GM21825 (cell line): ENCODE results near the gene C11orf52.
"Not testable (repeated sequence)": the region's sequence is repeated elsewhere in the genome, so short reads cannot be mapped to it uniquely, and the experiment has no call there.

Experiments used
- ATAC-seq: cut with Tn5 transposase; IDR thresholded peaks from one replicate; pipeline ENCODE4 v1.9.1; 2021; ENCODE audit warnings: mild to moderate bottlenecking, moderate library complexity; ENCODE audit not compliant: unreplicated experiment

C11orf52 gene

DNA sequence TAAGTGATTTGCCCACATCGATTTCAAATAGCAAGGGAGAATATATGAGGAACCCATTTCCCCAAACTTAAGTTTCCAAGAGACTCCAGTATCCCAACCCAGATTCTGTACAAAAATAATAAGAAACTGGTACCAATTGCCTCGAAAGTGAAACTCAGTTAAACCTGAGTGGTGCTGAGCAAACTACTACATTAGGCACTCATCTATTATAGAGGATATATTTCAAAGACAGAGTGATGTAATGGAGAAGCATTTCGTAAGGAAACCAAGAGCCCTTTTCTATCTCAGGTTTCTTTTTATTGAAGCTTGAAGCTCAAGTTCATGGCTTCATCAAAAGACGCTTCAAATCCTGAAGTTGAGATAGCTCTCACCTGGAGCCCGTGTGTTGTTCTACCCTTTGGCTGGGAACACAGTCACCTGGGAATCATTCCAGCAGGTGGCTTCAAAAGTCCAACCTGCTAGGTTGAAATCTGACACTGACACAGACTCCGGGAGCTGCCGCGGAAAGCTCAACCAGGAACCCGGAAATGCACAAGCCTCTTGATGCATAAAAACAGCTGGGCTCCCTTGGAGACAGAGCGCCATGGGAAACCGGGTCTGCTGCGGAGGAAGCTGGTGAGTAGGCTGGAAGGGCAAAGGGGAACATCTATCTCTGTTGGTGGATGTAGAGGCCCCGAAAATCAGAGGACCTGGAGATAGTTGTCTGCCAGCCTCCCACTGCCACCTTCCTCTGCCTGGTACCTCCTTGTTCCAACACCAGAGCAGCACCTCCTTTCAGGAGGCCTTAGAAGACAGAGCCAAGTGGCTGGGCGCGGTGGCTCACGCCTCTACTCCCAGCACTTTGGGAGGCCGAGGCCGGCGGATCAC lies at the start of gene C11orf52:
Gene C11orf52, plus strand, starts transcription at position 524 of the 867 bp plus-strand sequence. Its CDS starts 60 bp downstream, at position 584.
- ATAC-seq: no peak

GRCh38 chr11:111870113-111870512 lies 48.6 kb upstream of the C11orf52 start:
- no peak for ATAC-seq

DNA sequence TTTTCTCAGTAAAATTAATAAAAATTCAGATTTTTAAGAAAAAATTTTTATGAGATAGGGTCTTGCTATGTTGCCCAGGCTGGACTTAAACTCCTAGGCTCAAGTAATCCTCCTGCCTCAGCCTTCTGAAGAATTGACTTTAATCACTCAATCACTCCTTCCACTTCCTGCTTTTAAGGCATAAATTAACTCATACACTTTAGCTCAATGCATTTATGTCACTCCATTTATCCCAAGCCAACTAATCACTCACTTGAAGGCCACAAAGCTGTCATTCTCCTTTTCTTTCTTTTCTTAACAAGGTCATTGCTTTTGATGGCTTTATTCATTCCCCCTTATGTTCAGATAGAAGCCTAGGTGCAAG lies 48.2 kb upstream of the C11orf52 start:
- ATAC-seq: peak; percentile 14

DNA sequence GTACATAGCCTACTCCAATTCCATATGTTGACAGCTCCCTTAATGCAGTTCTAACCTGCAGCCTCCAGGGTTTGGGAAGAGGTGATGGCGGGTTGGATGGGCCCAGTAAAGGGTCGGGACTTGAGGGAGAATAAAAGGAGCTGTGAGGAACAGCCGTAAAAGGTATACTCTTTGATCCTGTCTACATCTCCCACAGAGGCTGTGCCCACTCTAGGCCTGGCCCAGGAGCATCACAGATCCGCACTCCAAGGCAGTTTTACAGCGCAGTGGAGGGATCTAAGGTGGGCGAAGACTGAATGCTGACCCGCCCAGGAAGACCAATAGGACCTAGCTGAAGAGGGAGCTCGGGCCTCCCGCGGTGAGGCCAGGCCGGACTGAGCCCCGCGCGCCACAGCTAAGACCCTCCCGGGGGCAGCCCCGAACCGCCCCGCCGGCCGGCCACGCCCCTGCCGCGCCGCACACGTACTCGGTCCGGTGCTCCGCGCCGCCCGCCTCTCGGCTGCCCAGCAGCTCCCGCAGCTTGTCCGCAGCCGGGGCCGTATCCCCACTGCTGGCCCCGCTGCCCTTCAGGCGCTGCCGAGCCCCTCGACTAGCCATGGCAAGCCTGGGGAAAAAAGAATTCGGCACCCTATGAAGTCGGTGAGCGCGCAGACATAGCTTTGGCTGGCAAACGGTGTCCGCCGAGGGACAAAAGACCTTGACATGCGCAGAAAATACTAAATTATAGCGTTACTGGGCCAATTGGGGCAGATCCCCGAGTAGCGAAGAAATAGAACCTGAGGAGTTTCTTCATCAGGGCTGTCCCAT lies 47.6 kb upstream of the C11orf52 start, which contains the start of gene ALG9:
Gene ALG9, minus strand, starts transcription at position 696 of the 807 bp plus-strand sequence. Its CDS starts 99 bp downstream, at position 597.
- peak; percentile 81 for ATAC-seq

DNA sequence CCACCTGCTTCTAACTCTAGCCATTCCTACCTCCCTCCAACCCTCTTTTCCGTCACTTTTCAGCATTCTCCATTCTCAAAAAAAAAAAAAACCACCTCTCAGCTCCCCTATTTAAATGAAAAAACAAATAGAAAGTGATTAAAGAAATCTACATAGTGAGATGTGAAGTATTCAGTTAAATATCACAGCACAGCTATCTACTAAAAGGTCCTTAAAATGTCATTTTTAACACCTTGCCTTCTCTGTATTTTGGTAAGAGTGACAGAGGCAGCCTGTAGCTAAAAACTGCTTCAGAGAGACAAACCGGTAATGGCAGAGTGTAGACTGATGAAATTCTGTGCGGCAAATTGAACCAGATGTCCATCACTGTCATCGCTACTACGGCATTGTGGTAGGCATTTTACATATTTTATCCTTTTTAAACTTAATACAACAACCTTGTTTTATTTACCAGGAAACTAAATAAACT lies 47.0 kb upstream of the C11orf52 start:
- no peak for ATAC-seq

DNA sequence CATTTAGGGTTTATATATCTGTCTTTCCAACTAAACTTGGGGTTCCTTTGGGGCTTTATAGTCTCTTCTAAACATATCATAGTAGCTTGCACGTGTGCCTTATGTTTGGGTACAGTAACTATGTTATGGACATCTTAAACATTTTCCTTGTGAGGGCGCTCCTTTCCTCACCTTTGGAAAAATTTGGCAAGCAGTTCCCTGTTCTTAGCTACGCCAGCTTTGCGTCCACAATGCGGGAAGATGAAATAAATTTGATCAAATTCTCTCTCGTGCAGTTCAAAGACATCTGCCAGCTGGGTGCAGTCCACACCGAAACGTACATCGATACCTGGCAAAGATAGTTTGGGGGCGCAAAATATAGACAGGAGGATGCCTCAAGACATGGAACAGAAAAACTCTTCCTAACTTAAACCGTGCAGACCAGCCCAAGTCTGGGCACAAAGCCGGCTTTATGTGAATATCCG lies 40.3 kb upstream of the C11orf52 start:
- ATAC-seq: peak; percentile 11

- ATAC-seq: peak; percentile 78
Measured at GRCh38 chr11:111878849-111879636, 39.7 kb upstream of the C11orf52 start, which contains the start of the genes CFAP68 and FDXACB1. TSS of gene CFAP68 (plus strand) at chr11:111879541. CDS start at chr11:111879561, 20 bp downstream. TSS of gene FDXACB1 (minus strand) at chr11:111879165. CDS start at chr11:111879132, 33 bp downstream.

DNA sequence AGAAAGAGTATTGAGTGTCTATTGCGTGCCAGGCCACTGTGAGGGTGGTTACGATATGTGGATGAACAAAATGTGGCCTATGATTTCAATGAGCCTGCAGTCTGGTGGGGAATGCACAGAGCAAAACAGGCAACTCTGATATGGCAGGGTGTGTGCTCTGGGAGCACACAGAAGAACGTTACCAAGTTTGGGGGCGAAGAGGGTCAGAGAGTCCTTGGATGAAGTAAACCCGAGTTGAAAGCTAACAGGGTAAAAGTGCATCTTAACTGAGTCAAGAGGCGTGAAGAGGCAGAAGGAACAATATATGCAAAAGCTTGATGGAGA lies 39.1 kb upstream of the C11orf52 start:
- peak; percentile 2 for ATAC-seq

GRCh38 chr11:111882202-111882601 lies 36.5 kb upstream of the C11orf52 start:
- no peak for ATAC-seq

- ATAC-seq: not testable (repeated sequence)
Measured at GRCh38 chr11:111885053-111885452, 33.7 kb upstream of the C11orf52 start.

DNA sequence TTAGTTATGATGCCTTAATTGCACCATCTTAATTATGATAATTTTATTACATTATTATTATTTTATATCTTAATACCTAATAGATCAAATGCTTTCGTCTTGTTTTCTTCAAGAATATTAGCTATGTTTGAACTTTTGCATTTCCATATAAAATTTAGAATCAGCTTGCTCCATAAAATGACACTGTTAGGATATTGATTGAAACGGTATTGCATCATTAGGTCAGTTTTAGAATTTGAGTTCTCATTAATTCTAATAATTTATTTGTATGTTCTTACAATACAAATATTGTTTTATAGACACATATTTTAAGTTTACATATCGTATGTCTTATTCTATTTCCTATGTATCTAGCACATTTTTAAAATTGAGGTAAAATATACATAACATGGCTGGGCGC lies 32.7 kb upstream of the C11orf52 start:
- no peak for ATAC-seq

- no peak for ATAC-seq
Measured at GRCh38 chr11:111886844-111887243, 31.9 kb upstream of the C11orf52 start.

- no peak for ATAC-seq
Measured at GRCh38 chr11:111905411-111905810, 13.3 kb upstream of the C11orf52 start.

GRCh38 chr11:111906680-111907079 lies 12.0 kb upstream of the C11orf52 start:
- no peak for ATAC-seq

GRCh38 chr11:111908639-111909305 lies 9.9 kb upstream of the C11orf52 start:
- ATAC-seq: no peak

DNA sequence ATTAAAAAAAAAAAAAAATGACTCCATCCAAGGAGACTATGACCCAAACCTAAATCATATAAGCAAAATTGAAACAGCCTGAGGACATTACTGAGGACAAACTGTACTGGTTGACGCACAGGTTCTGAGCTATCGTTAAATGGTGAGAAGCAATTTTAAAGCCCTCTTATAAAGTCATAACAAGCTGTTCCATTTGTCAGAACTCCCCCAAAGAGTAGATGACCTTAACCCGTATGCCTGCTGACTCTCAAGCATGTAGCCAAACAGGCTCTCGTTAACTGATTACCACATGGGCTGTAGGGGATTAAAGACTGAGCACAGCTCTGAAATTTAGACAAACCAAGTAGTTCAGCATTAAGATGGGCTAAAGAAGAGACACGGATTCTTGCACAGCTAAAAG lies 9.3 kb upstream of the C11orf52 start:
- ATAC-seq: no peak

- no peak for ATAC-seq
Measured at GRCh38 chr11:111910676-111911562, 7.8 kb upstream of the C11orf52 start.

- ATAC-seq: no peak
Measured at GRCh38 chr11:111911563-111912401, 6.9 kb upstream of the C11orf52 start, which contains the start of gene CRYAB. TSS of gene CRYAB (minus strand) at chr11:111911770. CDS start at chr11:111911724, 46 bp downstream.
